ENCODE measurements around the gene CA5A. TPM values are rescaled to one million over a fixed set of nuclear protein-coding genes. Genes with fewer than 3 reads are reported as not detected.
"Not testable (repeated sequence)": the region's sequence is repeated elsewhere in the genome, so short reads cannot be mapped to it uniquely, and the experiment has no call there.

Gene CA5A
- total and polyA plus RNA-seq, 2 donors, result 0.05 to 0.09 TPM

DNA sequence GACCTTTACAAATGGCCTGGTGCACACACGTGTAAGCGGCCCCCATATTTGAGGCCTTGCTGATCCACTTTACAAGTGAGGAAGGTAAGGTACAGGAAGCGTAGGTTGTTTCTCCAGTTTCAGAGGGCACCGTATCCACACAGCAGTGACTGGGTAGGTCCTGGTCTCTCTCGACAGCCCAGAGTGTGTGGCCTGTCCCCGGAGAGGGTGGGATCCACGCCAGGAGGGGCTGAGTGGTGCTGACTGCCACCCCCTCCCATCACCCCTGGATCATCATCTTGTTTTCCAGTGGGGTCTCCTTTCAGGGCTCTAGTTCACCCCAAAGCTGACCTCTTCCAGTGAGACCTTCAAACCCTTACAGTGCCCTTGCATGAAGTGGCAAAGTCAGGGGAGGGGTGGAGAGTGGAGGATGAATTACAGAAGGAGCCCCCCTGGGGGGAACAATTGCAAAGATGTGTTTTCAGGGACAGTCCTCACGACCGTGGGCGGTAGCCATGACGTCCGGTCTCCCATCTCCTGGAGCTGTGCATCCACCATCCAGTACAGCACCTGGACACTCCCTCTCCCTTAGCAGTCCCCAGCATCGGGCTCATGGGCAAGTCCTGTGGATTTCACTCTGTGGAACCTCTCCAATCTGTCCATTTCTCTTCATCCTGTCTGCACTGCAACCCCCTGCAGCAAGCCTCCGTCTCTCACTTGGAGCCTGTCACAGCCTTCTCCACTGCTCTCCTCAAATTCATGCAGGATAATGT, 10.4 kb upstream of the CA5A start:
- no peak for DNase-seq (ENCODE audit: low read depth in 6 of 9, low spot score in 9 of 9)
- H3K4me3 ChIP-seq (ENCODE audit: low read length in 2 of 2), result no peak overlapping the region
- no peaks in the 10 kb centered on the region for H3K36me3 ChIP-seq (ENCODE audit: control insufficient read depth in 2 of 2, insufficient read depth in 2 of 2, low read length in 1 of 2)
- H3K4me1 ChIP-seq (ENCODE audit: control insufficient read depth in 2 of 2, insufficient read depth in 2 of 2, low read length in 2 of 2), result peaks cover 7 to 25% of the 10 kb centered on the region in 2 donors
- peaks cover 0 to 3% of the 10 kb centered on the region in 2 donors for H3K27me3 ChIP-seq (ENCODE audit: control insufficient read depth in 2 of 2, insufficient read depth in 1 of 2, low read length in 1 of 2)
- H3K27ac ChIP-seq (ENCODE audit: low read depth in 1 of 2, low read length in 1 of 2), result no peak overlapping the region
- H3K9me3 ChIP-seq (ENCODE audit: control insufficient read depth in 2 of 2, insufficient read depth in 1 of 2, low read length in 1 of 2), result no peaks in the 10 kb centered on the region
- 97% methylated on average over 14 of the region's 14 CpGs for WGBS

DNA sequence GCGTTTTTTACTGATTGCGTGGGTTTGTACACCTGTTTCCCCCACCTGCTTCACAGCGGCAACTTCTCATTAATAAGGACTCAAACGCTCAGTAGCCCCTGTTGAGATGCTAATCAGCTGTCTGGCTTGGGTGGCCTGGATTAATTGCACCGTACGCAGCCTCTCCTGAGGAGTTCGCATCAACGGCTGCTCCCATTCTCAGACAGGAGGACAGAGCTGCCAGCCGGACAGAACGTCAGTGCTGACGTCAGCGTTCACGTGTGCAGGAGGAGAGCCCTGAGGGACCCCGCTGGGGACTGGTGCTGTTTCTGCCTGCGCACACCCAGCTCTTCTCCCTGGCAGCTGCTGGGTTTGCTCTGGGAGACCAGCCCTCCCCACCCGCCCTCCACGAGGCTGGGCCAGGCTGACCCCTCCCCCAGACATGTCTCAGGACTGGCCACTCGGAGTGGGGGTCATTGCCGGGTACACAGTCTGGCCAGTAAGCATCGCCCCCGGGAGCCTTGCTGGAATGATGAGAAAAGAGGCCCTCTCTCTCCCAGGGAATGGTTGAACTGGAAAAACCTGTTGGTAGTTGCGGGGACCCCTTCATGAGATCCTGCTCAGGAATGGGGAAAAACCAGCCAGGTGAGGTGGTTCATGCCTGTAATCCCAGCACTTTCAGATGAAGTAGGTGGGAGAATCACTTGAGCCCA, 9.2 kb upstream of the CA5A start:
- no peak overlapping the region for H3K27ac ChIP-seq (ENCODE audit: low read depth in 1 of 2, low read length in 1 of 2)
- no peaks in the 10 kb centered on the region for H3K9me3 ChIP-seq (ENCODE audit: control insufficient read depth in 2 of 2, insufficient read depth in 1 of 2, low read length in 1 of 2)
- H3K4me1 ChIP-seq (ENCODE audit: control insufficient read depth in 2 of 2, insufficient read depth in 2 of 2, low read length in 2 of 2), result peaks cover 7 to 23% of the 10 kb centered on the region in 2 donors
- peaks cover 0 to 3% of the 10 kb centered on the region in 2 donors for H3K27me3 ChIP-seq (ENCODE audit: control insufficient read depth in 2 of 2, insufficient read depth in 1 of 2, low read length in 1 of 2)
- WGBS, result 44% methylated on average over 22 of the region's 22 CpGs
- peak in 3 of 9 donors; percentile 42 to 65 (median 57) for DNase-seq (ENCODE audit: low read depth in 6 of 9, low spot score in 9 of 9)
- no peaks in the 10 kb centered on the region for H3K36me3 ChIP-seq (ENCODE audit: control insufficient read depth in 2 of 2, insufficient read depth in 2 of 2, low read length in 1 of 2)
- peak overlapping the region; percentile 32 to 42 for H3K4me3 ChIP-seq (ENCODE audit: low read length in 2 of 2)

DNA sequence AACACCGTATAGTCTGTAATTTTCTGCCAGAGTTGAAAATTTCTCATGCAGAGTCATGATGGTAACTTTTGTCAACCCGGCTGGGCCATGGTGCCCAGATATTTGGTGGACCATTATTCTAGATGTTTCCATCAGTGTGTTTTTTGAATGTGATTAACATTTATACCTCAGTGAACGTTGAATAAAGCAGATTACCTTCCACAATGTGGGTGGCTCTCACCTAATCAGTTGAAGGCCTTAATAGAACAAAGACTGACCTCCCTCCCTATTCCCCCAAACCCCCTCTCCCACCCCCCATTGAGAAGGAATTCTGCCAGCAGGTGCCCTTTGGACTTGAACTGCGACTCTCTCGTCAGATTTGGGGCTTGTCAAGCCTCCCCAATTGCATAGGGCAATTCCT, 6.4 kb upstream of the CA5A start:
- no peak for DNase-seq (ENCODE audit: low read depth in 6 of 9, low spot score in 9 of 9)
- Histone ChIP-seq H3K27ac (ENCODE audit: low read depth in 1 of 2, low read length in 1 of 2) (no peak overlapping the region), H3K27me3 (ENCODE audit: control insufficient read depth in 2 of 2, insufficient read depth in 1 of 2, low read length in 1 of 2) (peaks cover 0 to 3% of the 10 kb centered on the region in 2 donors), H3K4me3 (ENCODE audit: low read length in 2 of 2) (no peak overlapping the region), H3K9me3 (ENCODE audit: control insufficient read depth in 2 of 2, insufficient read depth in 1 of 2, low read length in 1 of 2) (no peaks in the 10 kb centered on the region), H3K4me1 (ENCODE audit: control insufficient read depth in 2 of 2, insufficient read depth in 2 of 2, low read length in 2 of 2) (peaks cover 5 to 12% of the 10 kb centered on the region in 2 donors), H3K36me3 (ENCODE audit: control insufficient read depth in 2 of 2, insufficient read depth in 2 of 2, low read length in 1 of 2) (no peaks in the 10 kb centered on the region)
- 77% methylated on average over 5 of the region's 5 CpGs for WGBS

DNA sequence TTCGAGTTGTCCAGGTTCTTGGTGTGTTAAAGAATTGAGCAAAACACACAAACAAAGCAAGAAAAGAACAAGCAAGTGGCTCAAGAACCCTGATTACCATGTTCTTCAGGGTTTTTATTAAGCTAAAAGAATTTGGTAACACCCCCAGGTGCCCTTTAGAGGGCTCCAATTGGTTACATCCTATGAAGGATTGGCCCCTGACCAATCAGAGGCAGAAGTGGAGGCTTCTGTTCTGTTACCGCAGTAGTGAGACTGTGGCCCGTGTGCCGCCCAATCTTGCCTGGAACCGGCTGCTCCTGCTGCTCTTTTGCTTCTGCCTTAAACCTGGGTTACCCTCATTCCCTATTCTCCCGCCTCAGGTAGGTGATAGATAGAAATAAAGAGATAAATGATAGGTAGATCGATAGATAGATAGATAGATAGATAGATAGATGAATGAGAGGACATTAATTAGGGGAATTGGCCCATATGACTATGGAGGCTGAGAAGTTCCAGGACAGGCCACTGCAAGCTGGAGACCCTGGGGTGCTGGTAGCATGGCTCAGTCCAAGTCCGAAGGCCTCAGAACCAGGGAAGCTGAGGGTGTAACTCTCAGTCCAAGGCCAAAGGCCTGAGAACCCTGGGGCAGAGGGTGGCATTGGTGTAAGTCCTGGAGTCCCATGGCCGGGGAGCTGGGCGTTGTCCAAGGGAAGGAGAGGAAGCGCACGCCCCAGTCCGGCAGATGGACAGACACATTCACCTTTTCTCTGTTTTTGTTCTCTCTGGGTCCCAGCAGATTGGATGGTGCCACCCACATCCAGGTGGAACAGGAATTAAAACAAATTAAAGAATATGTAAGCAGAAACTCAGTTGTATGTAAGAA, 3.5 kb upstream of the CA5A start:
- Histone ChIP-seq H3K4me1 (ENCODE audit: control insufficient read depth in 2 of 2, insufficient read depth in 2 of 2, low read length in 2 of 2) (no peaks in the 10 kb centered on the region), H3K27me3 (ENCODE audit: control insufficient read depth in 2 of 2, insufficient read depth in 1 of 2, low read length in 1 of 2) (no peaks in the 10 kb centered on the region), H3K27ac (ENCODE audit: low read depth in 1 of 2, low read length in 1 of 2) (no peak overlapping the region), H3K9me3 (ENCODE audit: control insufficient read depth in 2 of 2, insufficient read depth in 1 of 2, low read length in 1 of 2) (no peaks in the 10 kb centered on the region), H3K4me3 (ENCODE audit: low read length in 2 of 2) (no peak overlapping the region), H3K36me3 (ENCODE audit: control insufficient read depth in 2 of 2, insufficient read depth in 2 of 2, low read length in 1 of 2) (no peaks in the 10 kb centered on the region)
- WGBS, result 95% methylated on average over 13 of the region's 13 CpGs
- no peak for DNase-seq (ENCODE audit: low read depth in 6 of 9, low spot score in 9 of 9)

DNA sequence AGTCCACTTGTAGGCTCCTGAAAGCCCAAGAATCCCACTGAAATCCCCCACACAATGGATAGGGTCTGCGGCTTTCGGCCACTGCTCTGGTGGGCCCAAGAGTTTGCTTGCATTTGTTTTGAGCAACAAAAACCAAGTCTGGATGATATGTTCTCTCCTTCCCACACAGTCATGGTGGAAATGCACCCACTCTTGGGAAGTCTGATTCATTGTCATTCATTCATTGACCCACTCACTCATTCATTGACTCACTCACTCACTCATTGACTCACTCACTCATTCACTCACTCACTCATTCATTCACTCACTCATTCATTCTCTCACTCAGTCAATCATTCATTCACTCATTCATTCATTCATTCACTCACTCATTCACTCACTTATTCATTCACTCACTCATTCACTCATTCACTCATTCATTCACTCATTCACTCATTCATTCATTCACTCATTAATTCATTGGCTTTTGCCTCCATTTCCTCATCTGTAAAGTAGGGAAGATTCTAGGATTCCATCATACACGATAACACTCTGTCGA, 2.2 kb upstream of the CA5A start:
- 97% methylated on average over 4 of the region's 4 CpGs for WGBS
- no peak for DNase-seq (ENCODE audit: low read depth in 6 of 9, low spot score in 9 of 9)

DNA sequence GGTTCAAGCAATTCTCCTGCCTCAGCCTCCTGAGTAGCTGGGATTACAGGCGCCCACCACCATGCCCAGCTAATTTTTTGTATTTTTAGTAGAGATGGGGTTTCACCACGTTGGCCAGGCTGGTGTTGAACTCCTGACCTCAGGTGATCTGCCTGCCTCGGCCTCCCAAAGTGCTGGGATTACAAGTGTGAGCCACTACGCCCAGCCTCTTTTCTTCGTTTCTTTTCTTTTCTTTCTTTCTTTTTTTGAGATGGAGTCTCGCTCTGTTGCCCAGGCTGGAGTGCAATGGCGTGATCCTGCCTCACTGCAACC, 858 bp upstream of the CA5A start:
- not testable (repeated sequence) for H3K36me3 ChIP-seq (ENCODE audit: control insufficient read depth in 2 of 2, insufficient read depth in 2 of 2, low read length in 1 of 2); DNase-seq (ENCODE audit: low read depth in 6 of 9, low spot score in 9 of 9); H3K4me3 ChIP-seq (ENCODE audit: low read length in 2 of 2); H3K4me1 ChIP-seq (ENCODE audit: control insufficient read depth in 2 of 2, insufficient read depth in 2 of 2, low read length in 2 of 2); H3K9me3 ChIP-seq (ENCODE audit: control insufficient read depth in 2 of 2, insufficient read depth in 1 of 2, low read length in 1 of 2); H3K27ac ChIP-seq (ENCODE audit: low read depth in 1 of 2, low read length in 1 of 2); H3K27me3 ChIP-seq (ENCODE audit: control insufficient read depth in 2 of 2, insufficient read depth in 1 of 2, low read length in 1 of 2)
- 97% methylated on average over 7 of the region's 7 CpGs for WGBS

More for the DNA sequence above, 2.2 kb upstream of the CA5A start:
- H3K36me3 ChIP-seq (ENCODE audit: control insufficient read depth in 2 of 2, insufficient read depth in 2 of 2, low read length in 1 of 2), result no peaks in the 10 kb centered on the region
- H3K27ac ChIP-seq (ENCODE audit: low read depth in 1 of 2, low read length in 1 of 2), result no peak overlapping the region
- no peak overlapping the region for H3K4me3 ChIP-seq (ENCODE audit: low read length in 2 of 2)
- H3K27me3 ChIP-seq (ENCODE audit: control insufficient read depth in 2 of 2, insufficient read depth in 1 of 2, low read length in 1 of 2), result no peaks in the 10 kb centered on the region
- H3K9me3 ChIP-seq (ENCODE audit: control insufficient read depth in 2 of 2, insufficient read depth in 1 of 2, low read length in 1 of 2), result no peaks in the 10 kb centered on the region
- no peaks in the 10 kb centered on the region for H3K4me1 ChIP-seq (ENCODE audit: control insufficient read depth in 2 of 2, insufficient read depth in 2 of 2, low read length in 2 of 2)

DNA sequence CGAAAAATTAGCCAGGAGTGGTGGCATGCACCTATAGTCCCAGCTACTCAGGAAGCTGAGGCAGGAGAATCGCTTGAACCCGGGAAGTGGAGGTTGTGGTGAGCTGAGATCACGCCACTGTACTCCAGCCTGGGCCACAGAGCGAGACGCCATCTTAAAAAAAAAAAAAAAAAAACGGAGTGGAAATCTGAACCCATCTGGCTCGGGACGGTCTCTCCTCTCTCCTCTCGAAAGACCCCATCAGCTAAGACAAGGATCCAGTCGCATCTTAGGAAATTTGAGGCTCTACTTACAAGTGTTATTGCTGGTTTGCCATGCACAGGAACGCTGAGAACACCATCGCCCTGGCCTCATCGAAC, 334 bp downstream of the CA5A start:
- not testable (repeated sequence) for H3K4me1 ChIP-seq (ENCODE audit: control insufficient read depth in 2 of 2, insufficient read depth in 2 of 2, low read length in 2 of 2); DNase-seq (ENCODE audit: low read depth in 6 of 9, low spot score in 9 of 9); H3K9me3 ChIP-seq (ENCODE audit: control insufficient read depth in 2 of 2, insufficient read depth in 1 of 2, low read length in 1 of 2); H3K4me3 ChIP-seq (ENCODE audit: low read length in 2 of 2); H3K27ac ChIP-seq (ENCODE audit: low read depth in 1 of 2, low read length in 1 of 2); H3K27me3 ChIP-seq (ENCODE audit: control insufficient read depth in 2 of 2, insufficient read depth in 1 of 2, low read length in 1 of 2); H3K36me3 ChIP-seq (ENCODE audit: control insufficient read depth in 2 of 2, insufficient read depth in 2 of 2, low read length in 1 of 2)
- WGBS, result 97% methylated on average over 14 of the region's 14 CpGs

DNA sequence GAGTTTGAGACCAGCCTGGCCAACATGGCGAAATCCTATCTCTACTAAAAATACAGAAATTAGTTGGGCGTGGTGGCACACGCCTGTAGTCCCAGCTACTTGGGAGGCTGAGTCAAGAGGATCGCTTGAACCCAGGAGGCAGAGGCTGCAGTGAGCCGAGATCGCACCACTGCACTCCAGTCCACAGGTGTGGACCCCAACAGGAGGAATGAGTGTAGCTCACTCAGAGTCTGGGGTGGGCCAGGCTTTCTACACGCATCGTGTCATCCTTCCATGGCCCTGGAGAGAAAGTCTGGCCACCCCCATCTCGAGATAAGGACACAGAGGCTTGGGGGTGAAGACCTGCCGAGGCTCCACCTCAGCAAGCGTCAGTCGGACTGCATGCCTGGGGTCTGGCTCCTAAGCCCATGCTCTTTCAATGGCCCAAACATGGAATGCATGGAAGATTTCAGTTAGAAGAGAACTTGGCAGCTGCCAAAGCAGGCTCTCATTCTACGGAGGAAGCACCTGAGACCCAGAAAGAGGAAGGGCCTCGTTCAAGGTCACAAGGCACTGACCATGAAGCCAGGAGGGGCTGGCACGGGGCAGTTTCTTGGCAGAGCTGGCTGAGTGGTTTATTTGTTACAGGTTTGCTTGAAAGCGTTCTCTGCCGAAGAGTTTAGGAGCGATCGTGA, 1.4 kb downstream of the CA5A start:
- not testable (repeated sequence) for H3K4me1 ChIP-seq (ENCODE audit: control insufficient read depth in 2 of 2, insufficient read depth in 2 of 2, low read length in 2 of 2); H3K27ac ChIP-seq (ENCODE audit: low read depth in 1 of 2, low read length in 1 of 2); H3K9me3 ChIP-seq (ENCODE audit: control insufficient read depth in 2 of 2, insufficient read depth in 1 of 2, low read length in 1 of 2); H3K36me3 ChIP-seq (ENCODE audit: control insufficient read depth in 2 of 2, insufficient read depth in 2 of 2, low read length in 1 of 2); H3K4me3 ChIP-seq (ENCODE audit: low read length in 2 of 2); DNase-seq (ENCODE audit: low read depth in 6 of 9, low spot score in 9 of 9); H3K27me3 ChIP-seq (ENCODE audit: control insufficient read depth in 2 of 2, insufficient read depth in 1 of 2, low read length in 1 of 2)
- 80% methylated on average over 19 of the region's 19 CpGs for WGBS
